Keratinocyte (primary cell): ENCODE results near the gene PLA2G10. TPM values are rescaled to one million over a fixed set of nuclear protein-coding genes. Genes with fewer than 3 reads are reported as not detected.

Experiments used
- DNase-seq: peaks from one replicate; pipeline ENCODE4 v3.0.0-alpha.2; 2011; ENCODE audit warnings: low read depth, missing footprints, low spot score
- FAIRE-seq: peaks from 2 replicates; lab custom pipeline; 2011; peaks lifted over from hg19 to GRCh38; lab: Jason Lieb, UNC
- H2AFZ ChIP-seq: 2 replicates; pipeline ENCODE4 v1.6.0; 2012; ENCODE audit warnings: low read length, control low read depth, inconsistent platforms; ENCODE audit not compliant: control insufficient read depth
- H3K27ac ChIP-seq: 2 replicates; pipeline ENCODE4 v1.5.1; 2011; ENCODE audit warnings: low read length; ENCODE audit not compliant: control insufficient read depth, insufficient read depth
- H3K27me3 ChIP-seq: 3 replicates; pipeline ENCODE4 v1.6.0; 2011; ENCODE audit warnings: low read length; ENCODE audit not compliant: control insufficient read depth, insufficient read depth; ENCODE audit errors: extremely low read depth
- H3K36me3 ChIP-seq, 2 experiments: 2 replicates in 1 of 2; 3 replicates in 1 of 2; pipeline ENCODE4 v1.5.1; 2011; ENCODE audit warnings: low read length in 2 of 2, mild to moderate bottlenecking in 1 of 2; ENCODE audit not compliant: control insufficient read depth in 2 of 2, insufficient read depth in 2 of 2; ENCODE audit errors: extremely low read depth in 1 of 2
- H3K4me1 ChIP-seq: 3 replicates; pipeline ENCODE4 v1.5.1; 2011; ENCODE audit warnings: low read length; ENCODE audit not compliant: control insufficient read depth, insufficient read depth; ENCODE audit errors: extremely low read depth
- H3K4me2 ChIP-seq: 3 replicates; pipeline ENCODE4 v1.6.0; 2011; ENCODE audit warnings: low read depth, low read length; ENCODE audit not compliant: control insufficient read depth, insufficient read depth; ENCODE audit errors: extremely low read depth
- H3K4me3 ChIP-seq, 3 experiments: fragments of 200-600 bp in 1 of 3; sonication (generic) in 1 of 3; 2 replicates in 2 of 3; 3 replicates in 1 of 3; pipeline ENCODE4 v1.5.1; 2011 to 2016; ENCODE audit warnings: low read length in 3 of 3, mild to moderate bottlenecking in 3 of 3, control low read depth in 2 of 3, inconsistent platforms in 1 of 3, low read depth in 1 of 3, mixed read lengths in 1 of 3, mixed run types in 1 of 3, moderate library complexity in 1 of 3; ENCODE audit not compliant: control insufficient read depth in 2 of 3, insufficient read depth in 2 of 3; ENCODE audit errors: extremely low read depth in 1 of 3
- H3K79me2 ChIP-seq: 2 replicates; pipeline ENCODE4 v1.6.0; 2012; ENCODE audit warnings: low read length; ENCODE audit not compliant: control insufficient read depth, insufficient read depth
- H3K9ac ChIP-seq: 3 replicates; pipeline ENCODE4 v1.6.0; 2011; ENCODE audit warnings: low read length; ENCODE audit not compliant: control insufficient read depth, insufficient read depth; ENCODE audit errors: extremely low read depth
- H3K9me1 ChIP-seq: 3 replicates; pipeline ENCODE4 v1.6.0; 2011; ENCODE audit warnings: low read length; ENCODE audit not compliant: control insufficient read depth, insufficient read depth; ENCODE audit errors: extremely low read depth
- H3K9me3 ChIP-seq: 2 replicates; pipeline ENCODE4 v1.5.1; 2012; ENCODE audit warnings: low read depth, low read length; ENCODE audit not compliant: control insufficient read depth
- H4K20me1 ChIP-seq: 3 replicates; pipeline ENCODE4 v1.6.0; 2011; ENCODE audit warnings: low read length; ENCODE audit not compliant: control insufficient read depth, insufficient read depth; ENCODE audit errors: extremely low read depth
- EZH2 ChIP-seq: IDR thresholded peaks from one replicate; pipeline ENCODE4 v1.6.1; 2012; ENCODE audit warnings: inconsistent platforms, mild to moderate bottlenecking, low read length, moderate library complexity
- dilution Hi-C: fragments of 300-500 bp; cut with MboI; formaldehyde crosslinking; loops from one replicate; pipeline ENCODE4 v1.7.0; 2020; ENCODE audit warnings: low sequenced_read_pairs; ENCODE audit not compliant: extremely low pct_ligation_motif_present
- polyA plus RNA-seq, 5 experiments: library from polyadenylated mRNA; depleted of rRNA in 3 of 5; stranded (reverse) in 3 of 5; stranded (forward) in 1 of 5; unstranded in 1 of 5; fragments of >200 nt; gene quantifications; 1 replicate in 1 of 5; 2 replicates in 3 of 5; 3 replicates in 1 of 5; pipeline versions ENCODE4 v1.2.1 to v1.2.3, GENCODE V29; 2011 to 2012; ENCODE audit warnings: missing spikeins in 2 of 5, low read depth in 1 of 5, low replicate concordance in 1 of 5
- TF ChIP-seq, protein P1 (sequence below), 3 experiments: IDR thresholded peaks in 1 of 3; conservative IDR thresholded peaks in 1 of 3; optimal IDR thresholded peaks in 1 of 3; 2 replicates in 2 of 3; 3 replicates in 1 of 3; pipeline versions ENCODE3 to v1.5.1; 2011; ENCODE audit warnings: low read length in 3 of 3, mild to moderate bottlenecking in 3 of 3, moderate library complexity in 2 of 3, control low read depth in 1 of 3, inconsistent platforms in 1 of 3; ENCODE audit not compliant: insufficient read depth in 2 of 3; ENCODE audit errors: extremely low read depth in 1 of 3

PLA2G10 gene
- polyA plus RNA-seq, 1 donor (not counting 4 experiments of a cell fraction or from before 2014, with no cell fraction given): 1.0 TPM

DNA sequence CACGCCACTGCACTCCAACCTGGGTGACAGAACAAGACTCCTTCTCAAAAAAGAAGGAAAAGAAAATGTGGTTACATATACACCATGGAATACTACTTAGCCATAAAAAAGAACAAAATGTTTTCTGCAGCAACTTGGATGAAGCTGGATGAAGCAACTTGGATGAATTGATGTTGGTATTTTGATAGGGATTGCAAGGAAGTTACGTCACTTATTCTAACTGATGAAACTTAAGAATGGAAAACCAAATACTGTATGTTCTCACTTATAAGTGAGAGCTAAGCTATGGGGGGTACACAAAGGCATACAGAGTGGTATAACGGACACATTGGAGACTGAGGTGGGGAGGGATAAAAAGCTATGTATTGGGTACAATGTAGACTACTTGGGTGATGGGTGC is 17.5 kb downstream of the PLA2G10 start:
- H2AFZ ChIP-seq: no peak overlapping the region
- no peak overlapping the region for H3K9ac ChIP-seq
- DNase-seq (no peak), FAIRE-seq (no peak)
- TF ChIP-seq, protein P1, sequence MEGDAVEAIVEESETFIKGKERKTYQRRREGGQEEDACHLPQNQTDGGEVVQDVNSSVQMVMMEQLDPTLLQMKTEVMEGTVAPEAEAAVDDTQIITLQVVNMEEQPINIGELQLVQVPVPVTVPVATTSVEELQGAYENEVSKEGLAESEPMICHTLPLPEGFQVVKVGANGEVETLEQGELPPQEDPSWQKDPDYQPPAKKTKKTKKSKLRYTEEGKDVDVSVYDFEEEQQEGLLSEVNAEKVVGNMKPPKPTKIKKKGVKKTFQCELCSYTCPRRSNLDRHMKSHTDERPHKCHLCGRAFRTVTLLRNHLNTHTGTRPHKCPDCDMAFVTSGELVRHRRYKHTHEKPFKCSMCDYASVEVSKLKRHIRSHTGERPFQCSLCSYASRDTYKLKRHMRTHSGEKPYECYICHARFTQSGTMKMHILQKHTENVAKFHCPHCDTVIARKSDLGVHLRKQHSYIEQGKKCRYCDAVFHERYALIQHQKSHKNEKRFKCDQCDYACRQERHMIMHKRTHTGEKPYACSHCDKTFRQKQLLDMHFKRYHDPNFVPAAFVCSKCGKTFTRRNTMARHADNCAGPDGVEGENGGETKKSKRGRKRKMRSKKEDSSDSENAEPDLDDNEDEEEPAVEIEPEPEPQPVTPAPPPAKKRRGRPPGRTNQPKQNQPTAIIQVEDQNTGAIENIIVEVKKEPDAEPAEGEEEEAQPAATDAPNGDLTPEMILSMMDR (optimal IDR thresholded peaks at IDR 0.05 in 1 of 3, IDR thresholded peaks at IDR 0.05 in 1 of 3, conservative IDR thresholded peaks at IDR 0.05 in 1 of 3; ENCODE audit: extremely low read depth in 1 of 3, insufficient read depth in 2 of 3, low read length in 3 of 3): no peak
- TF ChIP-seq EZH2: no peak
- no peaks in the 10 kb centered on the region for H3K36me3 ChIP-seq
- no peaks in the 10 kb centered on the region for H4K20me1 ChIP-seq
- no peak overlapping the region for H3K4me2 ChIP-seq
- dilution Hi-C loops: no loop called here
- no peaks in the 10 kb centered on the region for H3K9me1 ChIP-seq
- no peaks in the 10 kb centered on the region for H3K9me3 ChIP-seq
- H3K79me2 ChIP-seq: no peaks in the 10 kb centered on the region
- no peak overlapping the region for H3K4me3 ChIP-seq
- H3K27me3 ChIP-seq: no peaks in the 10 kb centered on the region
- H3K4me1 ChIP-seq: no peaks in the 10 kb centered on the region
- no peak overlapping the region for H3K27ac ChIP-seq

DNA sequence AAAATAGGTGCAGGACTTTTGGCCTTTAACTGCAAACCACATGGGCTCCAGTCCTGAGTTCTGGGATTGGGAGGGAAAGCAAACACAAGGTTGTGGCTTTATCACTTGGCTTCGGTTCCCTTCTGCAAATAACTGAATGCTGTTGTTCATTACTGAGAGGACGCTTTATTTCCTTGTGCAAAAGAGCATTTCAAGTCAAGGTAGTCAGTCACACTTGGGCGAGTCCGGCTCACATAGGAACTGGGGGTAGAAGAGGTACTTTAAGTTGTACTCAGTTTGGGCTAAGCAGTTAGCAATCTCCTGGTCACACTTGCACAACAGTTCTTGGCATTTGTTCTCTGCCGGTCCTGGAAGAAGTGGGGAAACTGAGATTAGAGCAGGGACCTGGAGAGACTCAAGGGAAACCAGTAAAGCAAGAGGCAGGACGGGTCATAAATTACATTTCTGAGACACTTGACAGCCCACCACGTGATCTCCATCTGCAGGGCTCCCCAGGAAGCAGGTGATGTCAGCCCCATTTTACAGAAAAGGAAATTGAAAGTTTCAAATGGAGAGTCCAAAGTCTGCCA is 21.6 kb downstream of the PLA2G10 start:
- DNase-seq (no peak), FAIRE-seq (no peak)

More for the DNA sequence above, 21.6 kb downstream of the PLA2G10 start:
- Histone ChIP-seq H3K4me3 (no peak overlapping the region), H3K4me2 (no peak overlapping the region), H3K9ac (no peak overlapping the region), H3K9me3 (no peaks in the 10 kb centered on the region), H2AFZ (no peak overlapping the region), H3K27ac (no peak overlapping the region), H3K4me1 (no peaks in the 10 kb centered on the region), H3K79me2 (no peaks in the 10 kb centered on the region), H4K20me1 (no peaks in the 10 kb centered on the region), H3K9me1 (no peaks in the 10 kb centered on the region), H3K27me3 (no peaks in the 10 kb centered on the region), H3K36me3 (peaks cover 5 to 6% of the 10 kb centered on the region in 2 experiments)
- dilution Hi-C loops: no loop called here
- TF ChIP-seq EZH2: no peak
- TF ChIP-seq, protein P1 (optimal IDR thresholded peaks at IDR 0.05 in 1 of 3, IDR thresholded peaks at IDR 0.05 in 1 of 3, conservative IDR thresholded peaks at IDR 0.05 in 1 of 3; ENCODE audit: extremely low read depth in 1 of 3, insufficient read depth in 2 of 3, low read length in 3 of 3): no peak
